ENCODE data around the gene ATP13A3.

DNA sequence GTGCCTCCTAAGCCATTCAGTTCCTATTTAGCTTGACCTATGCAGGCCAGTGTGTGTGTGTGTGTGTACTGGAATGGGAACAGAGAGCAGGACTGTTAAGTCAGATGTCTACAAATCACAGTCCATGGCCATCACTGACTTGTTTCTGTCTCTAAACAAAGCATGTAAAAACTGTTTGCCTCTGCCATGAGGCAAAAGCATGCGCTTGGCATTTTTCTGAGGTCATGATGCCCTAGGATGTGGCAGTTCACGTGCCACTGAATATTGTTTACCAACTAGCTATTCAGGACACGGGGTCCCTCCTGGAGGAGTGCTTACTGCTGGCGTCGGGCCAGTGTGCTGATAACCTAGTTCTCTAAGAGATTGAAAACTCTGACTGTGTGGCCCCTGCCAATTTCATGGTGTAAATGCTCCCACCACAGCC, 8.2 kb upstream of the ATP13A3 start:
- TF ChIP-seq, protein P1, sequence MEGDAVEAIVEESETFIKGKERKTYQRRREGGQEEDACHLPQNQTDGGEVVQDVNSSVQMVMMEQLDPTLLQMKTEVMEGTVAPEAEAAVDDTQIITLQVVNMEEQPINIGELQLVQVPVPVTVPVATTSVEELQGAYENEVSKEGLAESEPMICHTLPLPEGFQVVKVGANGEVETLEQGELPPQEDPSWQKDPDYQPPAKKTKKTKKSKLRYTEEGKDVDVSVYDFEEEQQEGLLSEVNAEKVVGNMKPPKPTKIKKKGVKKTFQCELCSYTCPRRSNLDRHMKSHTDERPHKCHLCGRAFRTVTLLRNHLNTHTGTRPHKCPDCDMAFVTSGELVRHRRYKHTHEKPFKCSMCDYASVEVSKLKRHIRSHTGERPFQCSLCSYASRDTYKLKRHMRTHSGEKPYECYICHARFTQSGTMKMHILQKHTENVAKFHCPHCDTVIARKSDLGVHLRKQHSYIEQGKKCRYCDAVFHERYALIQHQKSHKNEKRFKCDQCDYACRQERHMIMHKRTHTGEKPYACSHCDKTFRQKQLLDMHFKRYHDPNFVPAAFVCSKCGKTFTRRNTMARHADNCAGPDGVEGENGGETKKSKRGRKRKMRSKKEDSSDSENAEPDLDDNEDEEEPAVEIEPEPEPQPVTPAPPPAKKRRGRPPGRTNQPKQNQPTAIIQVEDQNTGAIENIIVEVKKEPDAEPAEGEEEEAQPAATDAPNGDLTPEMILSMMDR (IDR thresholded peaks at IDR 0.05; ENCODE audit: insufficient read depth, low read depth, low read length), result no peak
- TF ChIP-seq EZH2 (IDR thresholded peaks at IDR 0.05; ENCODE audit: insufficient read depth, low read length), result no peak
